ENCODE measurements around the gene TGM1.

Gene TGM1

DNA sequence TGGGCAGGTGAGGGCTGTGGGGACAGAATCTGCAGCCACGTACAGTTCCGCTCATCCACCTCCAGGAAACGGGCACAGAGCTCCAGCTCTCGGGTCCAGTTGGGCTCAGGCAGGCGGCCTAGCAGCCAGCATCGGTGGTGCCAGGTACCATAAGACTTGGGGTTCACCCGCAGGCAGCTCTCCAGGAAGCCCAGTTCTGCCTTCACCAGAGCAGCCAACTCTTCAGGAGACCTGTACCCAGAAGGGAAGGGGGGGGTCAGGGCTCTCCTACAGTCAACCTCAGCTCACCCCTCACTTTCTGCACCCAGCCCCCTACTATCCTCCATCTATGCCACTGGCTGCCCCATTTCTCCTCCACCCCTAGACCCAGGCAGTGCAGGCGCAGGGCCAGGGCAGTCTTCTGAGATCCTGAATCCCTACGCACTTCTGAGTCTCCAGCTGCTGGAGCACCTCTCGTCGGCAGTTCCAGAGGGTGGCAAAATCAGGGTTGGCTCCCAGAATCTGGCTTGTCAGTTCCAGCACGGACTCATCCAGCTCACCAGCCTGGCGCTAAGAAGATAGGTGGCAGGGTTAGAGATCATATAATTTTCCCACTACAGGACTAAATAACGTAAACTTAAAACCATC lies 7.0 kb upstream of the TGM1 start:
- DNase-seq = no peak

DNA sequence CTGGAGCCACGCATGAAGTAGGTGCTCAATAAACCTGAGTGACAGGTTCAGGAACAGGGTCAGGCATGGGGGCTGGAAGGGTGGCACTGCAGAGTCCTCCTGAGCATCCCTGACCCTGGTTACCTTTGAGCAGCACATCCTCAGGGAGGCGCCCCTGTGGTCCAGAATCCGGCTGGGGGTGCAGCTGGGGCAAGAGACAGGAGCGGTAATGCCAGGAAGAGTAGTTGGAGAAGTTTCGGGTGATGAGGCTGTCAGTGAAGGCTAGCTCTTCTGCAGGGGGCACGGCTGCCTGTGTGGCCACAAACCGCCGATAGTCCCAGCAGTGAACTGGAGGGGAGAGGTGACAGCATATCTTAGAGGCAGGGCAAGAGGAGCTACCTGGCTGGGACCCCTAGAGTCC lies 6.4 kb upstream of the TGM1 start:
- DNase-seq = no peak

DNA sequence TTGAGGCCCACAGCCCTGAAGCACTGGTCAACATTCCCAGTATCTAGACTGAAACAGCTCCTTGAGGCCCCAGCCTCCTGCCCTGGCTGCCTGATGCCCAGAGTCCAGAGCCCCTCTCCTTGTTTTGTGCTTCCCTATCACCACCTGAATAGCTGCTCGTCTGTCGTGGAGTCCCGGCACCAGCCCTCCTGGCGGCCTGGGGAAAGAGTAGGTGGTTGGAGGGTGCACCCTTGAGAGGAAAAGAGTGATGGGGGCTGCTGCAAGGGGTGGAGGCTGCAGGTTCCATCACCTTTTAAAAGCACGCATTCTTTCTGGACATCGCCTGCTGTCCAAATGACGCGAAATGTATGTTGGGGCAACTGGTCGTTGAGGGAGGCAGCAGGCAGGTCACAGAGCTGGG lies 5.2 kb upstream of the TGM1 start:
- DNase-seq = no peak

DNA sequence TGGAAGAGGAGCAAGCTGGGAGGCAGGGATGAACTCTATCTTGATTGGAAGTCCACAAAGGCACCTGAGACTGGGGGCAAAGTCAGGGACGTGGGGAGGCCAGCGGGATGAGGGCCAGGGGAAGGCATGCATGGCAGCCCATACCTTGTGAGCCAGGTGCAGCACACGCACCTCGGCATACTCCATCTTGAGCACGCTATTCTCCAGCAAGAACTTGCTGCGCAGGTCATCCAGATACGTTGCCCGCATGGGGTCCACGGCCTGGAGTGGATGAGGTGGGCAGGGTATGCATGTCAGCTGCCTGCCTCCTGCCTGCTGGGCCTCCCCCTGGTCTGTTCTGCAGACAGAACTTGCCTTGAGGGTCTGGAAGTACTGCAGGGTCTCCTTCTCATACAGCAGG lies 4.5 kb upstream of the TGM1 start:
- DNase-seq = no peak

DNA sequence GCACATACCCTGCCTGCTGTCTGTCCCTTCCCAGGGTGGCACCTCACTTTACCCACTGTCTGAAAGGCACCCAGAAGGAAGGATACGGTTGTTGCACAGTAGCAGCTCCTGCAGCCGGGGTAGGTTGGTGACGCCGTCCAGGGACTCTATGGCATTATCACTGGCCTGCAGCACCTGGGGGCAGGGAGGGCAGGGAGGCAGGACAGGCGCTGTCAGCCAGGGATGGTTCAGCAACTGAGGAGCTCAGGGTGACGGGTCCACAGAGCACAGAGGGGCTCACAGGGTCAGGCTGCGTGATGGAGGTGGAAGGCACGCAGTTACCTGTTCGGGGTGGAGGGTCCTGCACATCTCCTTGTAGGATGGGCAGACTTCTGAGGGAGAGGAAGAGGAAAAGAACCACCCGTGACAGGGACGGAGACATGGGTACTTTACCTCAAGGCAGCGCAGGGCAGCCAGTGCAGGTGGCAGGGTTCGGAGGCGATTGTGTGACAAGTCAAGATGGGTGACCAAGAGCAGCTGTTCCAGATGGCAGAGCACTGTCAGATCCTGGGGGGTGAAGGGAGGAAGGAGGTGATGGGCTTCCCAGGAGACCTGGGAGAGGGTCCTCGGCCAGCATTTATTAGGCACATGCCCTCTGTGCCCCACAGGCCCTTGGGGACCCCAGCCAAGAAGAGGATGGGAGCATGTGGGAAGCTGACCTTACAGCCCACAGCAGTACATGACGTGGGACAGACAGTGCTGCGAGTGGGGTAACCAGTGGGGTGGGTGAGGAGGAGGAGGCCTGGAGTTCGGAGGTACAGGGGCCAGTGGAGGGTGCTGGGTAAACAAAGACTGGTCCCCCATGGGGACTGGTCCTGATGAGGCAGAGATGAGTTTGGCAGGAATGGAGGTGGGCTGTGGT lies 3.6 kb upstream of the TGM1 start:
- no peak for DNase-seq

DNA sequence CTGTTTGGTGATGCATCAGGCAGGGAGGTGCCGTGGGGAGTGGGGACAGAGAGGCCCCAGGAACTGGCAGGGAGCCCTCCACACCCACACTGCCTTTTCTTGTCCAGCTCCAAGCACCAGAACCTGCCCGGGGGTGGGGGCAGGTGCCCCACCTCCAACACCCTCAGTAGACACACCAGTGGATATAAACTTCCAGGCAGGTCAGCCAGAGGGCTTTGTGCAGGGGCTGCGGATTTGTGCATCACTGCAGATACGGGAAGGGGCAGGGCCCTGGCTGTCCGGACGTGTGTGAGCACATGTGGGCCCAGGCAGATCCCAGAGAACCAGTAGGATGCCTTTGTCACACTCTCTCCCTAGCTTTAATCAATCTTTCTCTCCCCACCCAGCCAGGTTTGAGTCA lies 1.3 kb upstream of the TGM1 start:
- no peak for DNase-seq

DNA sequence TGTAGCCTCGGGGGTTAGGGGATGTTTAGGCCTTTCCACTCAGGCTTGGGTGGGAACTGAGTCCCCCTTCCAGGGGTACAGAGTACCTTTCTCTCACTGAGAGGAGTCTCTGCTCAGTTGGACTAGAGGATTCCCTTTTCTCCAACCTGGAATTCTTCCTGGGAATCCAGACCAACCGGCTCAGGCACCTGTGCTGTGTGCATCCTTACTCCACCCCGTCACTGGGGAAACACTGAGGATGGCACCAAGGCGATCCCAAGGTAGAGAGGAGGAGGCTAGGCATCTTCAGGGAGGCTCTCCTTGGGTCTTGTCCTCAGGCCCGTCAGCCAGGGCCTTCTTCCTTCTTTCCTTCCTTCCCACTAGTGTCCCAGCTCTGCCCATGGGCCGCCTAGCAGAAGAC lies 871 bp upstream of the TGM1 start:
- DNase-seq = no peak

DNA sequence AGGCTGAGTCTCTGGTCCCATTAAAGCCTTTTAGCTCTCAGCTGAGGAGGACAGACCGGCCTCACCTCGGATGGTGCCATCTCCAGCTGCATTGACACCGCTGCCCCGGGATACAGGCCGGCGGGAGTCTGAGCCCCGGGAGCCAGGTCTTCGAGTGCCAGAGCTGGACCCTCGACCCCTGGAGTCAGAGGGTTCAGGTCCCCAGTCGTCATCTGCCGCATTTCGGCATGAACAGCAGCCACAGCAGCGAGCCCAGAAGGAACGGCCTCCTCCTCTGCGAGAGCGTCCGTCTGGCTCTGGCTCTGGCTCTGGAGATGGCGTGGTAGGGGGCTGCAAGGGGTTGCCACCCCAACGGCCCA lies 1.0 kb downstream of the TGM1 start:
- no peak for DNase-seq

DNA sequence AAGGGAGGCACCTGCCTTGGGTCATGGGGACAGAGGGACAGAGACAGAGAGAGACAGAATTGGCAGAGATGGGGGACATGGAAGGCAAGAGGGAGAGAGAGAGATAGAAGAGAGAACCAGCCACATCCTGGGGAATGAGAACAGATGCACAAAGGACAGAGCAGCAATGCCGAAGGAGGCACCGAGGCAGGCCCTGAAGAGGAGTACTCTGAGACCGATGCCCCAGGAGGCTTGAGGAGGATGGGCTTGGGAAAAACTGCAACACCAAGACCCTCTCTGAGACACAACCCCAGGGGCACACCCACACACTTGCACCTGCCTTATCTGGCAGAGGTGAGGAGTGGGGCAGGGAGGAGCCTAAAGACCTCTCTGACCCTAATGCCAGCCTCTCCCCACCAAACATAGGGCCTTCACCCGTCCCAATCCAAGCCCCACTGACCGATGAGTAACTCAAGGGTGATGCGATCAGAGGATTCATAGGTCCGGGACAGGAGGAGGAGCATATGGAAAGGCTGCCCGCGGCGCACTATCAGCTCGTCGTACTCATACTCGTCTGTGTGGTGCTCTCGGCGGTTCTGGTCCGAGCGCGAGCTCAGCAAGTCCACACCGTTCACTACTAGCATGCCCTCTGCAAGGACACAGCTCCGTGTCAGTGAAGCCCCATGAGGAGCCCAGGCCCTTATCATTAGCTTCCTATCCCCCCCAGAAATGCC lies 1.6 kb downstream of the TGM1 start:
- no peak for DNase-seq

DNA sequence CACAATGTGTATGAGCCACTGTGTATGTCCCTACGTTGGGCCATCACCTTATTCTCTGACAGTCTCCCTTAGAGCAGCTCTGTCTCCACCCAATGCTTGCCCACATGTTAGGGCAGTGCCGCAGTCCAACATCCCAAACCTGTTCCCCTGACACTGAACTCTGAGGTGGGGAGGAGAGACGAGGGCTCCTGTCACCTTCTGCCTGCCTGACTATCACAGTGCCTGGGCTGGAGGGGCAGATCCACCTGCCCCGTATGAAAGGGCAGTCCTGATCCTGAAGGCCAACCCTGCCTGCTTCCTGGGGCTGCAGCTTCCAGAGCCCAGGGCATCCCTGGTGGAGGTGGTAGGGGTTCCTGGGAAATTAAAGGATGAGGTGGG lies 2.2 kb downstream of the TGM1 start:
- no peak for DNase-seq

DNA sequence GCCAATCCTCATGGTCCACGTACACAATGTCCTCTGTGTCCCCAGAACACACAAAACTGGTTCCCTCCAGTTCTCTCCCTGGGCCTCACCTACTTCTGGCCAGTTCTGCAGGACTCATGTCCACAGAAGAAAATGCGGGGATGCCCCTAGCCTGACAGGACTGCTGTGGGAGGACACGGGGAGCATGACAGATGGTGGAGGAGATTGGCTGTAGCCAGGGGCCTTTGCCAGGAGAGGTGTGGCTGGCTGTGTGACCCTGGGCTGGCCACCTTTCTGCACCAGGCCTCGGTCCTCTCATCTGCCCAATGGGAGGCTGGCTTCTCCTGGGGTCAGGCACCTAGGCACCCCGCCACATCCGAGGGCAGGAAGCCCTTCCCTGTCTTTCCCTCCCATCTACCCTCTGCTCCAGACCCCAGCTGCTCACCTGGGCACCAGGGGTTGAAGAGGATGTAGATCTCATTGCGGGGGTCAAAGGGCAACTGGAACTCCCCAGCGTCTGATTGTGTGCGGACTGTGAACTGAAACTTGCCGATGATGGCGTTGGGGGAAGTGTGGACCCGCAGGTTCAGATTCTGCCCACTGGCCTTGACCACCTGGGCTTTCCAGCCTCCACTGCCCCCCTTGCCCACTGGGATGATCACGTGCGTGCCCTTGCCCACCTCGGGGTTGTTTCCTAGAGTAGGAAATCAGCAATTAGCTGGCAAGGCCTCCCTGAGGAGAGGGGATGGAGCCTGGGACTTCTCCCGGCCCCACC lies 2.8 kb downstream of the TGM1 start:
- DNase-seq = no peak

DNA sequence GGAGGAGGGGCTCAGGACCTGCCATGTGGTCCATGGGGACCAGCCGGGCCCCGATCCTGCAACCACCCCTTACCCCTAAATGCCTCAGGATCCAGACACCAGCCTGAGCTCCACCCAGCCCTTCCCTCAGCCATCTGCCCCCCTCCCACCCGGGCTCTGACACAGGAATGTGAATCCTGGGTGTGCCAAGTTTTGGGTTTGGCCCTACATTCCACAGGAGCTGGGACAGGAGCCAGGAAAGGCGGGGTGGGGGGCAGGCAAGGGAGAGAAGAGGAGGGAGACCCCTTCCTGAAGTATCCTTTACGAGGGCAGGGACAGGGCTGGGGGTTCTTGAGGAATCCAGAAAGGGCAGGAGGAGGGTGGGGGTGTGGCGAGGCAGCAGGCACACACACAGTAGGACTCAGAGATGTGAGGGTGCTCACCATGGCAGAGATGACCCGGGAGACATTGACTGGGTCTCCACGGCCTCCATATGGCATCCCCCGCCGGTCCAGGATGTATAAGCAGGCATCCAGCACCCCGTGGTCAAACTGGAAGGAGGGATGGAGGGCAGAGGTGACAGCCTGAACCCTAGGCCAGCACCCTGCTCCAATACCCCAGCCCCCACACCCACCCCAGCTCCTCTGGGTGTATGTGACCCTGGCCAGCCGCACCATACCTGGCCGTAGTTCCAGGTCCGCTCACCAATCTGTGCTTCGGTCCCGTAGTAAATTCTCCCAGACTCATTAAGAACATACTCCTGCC lies 3.5 kb downstream of the TGM1 start:
- DNase-seq = no peak

DNA sequence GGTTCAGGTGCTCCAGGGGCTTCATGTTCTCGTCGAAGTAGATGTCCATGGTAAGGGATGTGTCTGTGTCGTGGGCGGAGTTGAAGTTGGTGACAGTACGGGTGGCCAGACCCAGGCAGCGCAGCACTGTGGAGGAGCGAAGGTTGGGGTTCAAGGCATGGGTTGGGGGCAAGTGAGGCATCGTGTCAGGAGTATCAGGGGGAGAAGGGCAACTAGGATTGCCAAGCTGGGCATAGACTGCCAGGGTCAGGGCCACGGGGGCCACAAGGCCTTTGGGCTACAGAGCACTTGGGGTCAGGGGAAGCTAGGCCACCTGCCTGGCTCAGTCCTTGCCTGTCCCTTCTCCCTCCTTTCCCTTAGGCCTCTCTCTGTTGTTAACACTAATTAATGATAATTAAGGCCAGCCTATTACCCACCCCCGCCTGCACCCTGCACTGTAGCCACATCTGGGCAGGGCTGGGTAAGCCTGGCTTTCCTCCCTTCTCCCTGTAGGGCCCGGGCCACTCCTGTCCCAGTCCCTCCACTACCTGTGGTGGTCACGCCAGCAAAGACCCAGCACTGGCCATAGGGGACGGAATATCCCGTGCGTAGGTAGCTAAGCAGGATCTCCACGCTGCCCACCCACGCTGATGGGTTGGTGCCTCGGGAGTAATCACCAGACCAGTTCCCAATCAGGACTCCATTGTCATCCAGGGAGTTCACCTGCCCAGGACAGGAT lies 4.3 kb downstream of the TGM1 start:
- no peak for DNase-seq

DNA sequence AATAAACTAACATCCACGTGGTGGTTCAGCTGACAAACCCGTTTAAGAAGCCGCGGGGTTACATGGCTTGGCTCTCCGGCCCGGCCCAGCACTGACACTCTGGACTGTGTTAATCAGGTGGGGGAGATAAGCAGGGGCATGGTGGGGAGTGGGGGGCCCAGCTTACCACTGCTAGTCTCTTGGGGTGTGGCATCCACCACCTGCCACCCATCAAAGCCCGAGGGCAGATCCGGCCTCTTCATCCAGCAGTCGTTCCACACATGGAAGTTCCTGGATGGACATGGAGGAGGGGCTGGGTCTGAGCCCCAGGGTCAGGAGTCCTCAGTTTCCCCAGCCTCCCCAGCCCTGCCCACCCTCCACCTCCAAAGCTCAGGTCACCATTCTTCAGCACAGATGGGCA lies 4.9 kb downstream of the TGM1 start:
- DNase-seq = no peak

DNA sequence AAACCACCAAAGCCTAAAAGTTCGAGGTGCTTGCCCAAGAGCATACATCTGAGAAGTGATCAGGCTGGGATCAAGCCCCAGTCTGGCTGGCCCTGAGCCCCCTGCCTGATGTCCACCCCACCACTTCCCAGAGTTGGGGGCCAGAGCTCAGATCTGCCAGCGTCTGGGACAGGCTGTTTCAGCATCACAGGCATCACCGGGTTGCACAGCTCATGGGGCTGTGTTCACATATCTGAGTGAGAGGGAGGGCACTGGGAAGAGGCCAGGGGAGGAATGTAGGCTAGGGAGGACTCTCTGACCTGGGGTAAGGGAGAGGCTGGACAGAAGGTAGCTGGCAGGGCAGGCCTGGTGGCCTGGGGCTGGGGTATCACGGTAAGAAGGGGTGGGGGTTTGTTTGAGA lies 6.0 kb downstream of the TGM1 start:
- no peak for DNase-seq

DNA sequence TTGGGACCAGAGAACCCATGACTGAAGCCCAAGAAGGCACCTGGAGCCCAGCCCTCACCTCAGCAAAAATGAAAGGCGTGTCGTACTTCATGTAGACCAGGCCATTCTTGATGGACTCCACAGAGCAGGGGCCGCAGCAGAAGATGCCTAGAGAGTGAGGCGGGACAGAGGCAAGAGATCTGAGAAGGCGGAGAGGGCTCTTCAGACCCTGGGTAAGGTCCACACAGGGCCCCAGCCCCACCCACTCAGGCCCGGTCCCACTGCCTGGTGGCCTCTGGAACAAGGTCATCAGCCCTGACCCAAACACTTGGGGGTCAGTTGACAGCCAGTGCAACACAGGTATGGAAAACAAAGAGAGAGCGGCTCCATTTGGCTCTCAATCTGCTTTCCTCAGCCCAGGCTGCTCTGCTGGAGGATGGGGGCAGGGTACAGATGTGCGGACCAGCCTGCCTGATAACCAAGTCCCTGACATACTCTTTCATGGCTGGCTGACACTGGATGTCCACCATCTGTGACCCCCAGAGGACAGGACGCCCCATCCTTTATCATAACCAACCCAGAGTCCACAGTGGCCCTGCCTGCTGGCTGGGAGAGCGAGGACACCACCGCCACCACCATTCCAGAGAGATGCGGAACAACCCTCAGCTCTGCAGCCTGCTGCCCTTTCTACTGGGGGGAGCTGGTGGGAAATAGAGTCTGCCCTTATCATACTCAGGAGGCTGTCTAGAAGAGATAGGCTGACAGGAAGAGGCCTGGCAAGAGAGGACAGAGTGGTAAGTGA lies 6.9 kb downstream of the TGM1 start:
- no peak for DNase-seq

DNA sequence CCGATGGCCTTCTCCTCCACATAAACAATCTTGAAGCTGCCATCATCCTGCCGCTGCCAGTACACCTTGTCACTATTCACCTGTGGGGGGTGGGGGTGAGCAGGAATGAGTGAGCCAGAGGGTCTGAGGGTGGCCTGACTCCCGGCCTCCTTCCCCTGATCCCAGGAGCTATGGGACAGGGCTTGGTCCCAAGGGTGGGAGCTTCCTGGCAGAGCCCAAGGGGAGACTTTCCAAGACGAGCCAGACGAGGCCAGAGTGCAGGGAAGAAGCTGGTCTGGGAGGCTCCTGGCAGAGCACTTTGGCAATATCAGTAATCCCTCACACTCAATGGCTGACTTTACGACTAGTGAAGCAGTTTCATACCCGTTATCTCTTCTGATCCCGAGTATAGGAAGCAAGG lies 7.5 kb downstream of the TGM1 start:
- DNase-seq = no peak

DNA sequence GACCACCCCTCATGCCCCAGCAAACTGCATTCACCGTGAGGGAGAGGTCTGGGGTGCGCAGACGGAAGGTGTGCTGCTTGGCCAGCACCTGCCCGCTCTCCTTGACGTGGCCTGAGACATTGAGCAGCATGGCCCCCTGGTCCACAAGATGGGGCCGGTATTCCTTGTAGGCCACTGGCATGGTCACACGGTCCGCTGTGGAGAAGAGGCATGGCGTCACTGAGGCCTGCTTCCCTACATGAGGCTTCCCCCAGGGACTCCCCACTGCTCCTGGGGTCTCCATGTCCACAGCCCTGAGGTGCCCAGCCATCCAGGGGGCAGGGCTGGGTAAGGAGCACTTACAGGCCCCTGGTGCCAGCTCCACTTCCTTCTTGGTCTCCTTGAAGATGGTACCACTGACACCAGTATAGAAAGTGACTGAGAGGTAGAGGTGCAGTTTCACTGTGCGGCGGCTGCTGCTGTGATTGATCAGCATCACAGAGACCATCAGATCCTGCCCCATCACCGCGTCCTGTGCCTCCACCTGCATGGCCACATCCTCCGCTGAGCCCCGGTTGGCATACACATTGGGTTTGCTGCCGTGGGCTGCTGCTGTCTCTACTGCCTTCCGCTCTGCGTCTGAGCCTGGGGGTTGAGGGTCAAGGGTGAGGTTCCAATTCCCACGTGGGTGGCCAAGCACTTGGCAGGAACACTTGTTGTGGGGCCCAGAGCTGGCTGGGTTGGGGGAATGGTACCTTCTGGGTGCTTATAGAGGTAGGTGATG lies 8.2 kb downstream of the TGM1 start:
- no peak for DNase-seq

DNA sequence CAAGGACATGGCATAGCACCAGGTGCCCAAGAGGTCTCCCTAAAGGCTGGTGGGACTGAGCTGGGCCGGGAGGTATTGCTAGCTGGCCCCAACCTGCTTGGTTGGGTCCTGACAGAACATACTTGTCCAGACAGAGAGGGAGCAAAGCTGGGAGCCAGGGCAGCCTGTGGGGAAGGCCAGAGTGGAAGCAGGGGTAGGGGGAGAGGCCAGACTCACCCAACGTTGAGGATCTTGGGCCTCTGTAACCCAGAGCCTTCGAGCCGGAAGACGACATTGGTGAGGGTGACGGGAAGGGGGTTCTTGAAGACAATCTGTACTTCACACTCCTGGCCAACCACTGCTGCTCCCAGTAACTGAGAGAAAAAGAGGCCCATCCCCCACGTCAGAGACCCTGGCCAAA lies 9.0 kb downstream of the TGM1 start:
- no peak for DNase-seq

All from stimulated activated naive CD4-positive, alpha-beta T cell treated with Interleukin-2 at 50 U/mL for 16 hours (primary cell).